ENCODE results near the gene AFAP1L2. TPM values are rescaled to one million over a fixed set of nuclear protein-coding genes. Genes with fewer than 3 reads are reported as not detected.

Gene AFAP1L2
- polyA plus RNA-seq, 1 experiment, result 0.07 TPM

DNA sequence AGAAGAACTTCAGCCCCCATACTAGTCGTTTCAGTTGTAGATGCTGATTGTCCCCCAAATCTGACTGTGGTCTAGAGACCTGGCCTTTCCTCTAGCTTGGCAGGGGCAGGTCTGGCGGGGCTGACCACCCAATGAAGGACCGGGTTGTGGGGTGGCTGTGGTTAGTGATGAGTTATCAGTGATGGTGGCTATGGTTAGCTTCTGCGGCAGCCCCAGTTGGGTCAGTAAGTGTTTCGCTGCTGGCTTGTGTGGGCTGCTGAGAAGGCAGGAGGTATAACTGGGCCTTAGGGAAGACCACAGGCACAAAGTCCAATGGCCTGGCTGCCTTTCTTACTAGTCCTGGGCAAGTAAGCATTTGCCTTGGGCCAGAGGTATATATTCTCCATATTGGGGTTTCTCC is 143.9 kb downstream of the AFAP1L2 start:
- H3K4me3 ChIP-seq (ENCODE audit: low read depth, low read length), result no peak overlapping the region
- ChIA-PET POLR2A (no interaction called here), CTCF (interaction anchor here (0.9 to 1.2 kb wide), 2 partner anchors 12 to 44 kb away, joined by 3 read pairs; no protein-coding TSS in a partner anchor)
- no peak for DNase-seq (ENCODE audit: low read depth, low spot score)
- no peaks in the 10 kb centered on the region for H3K27me3 ChIP-seq (ENCODE audit: control insufficient read depth, insufficient read depth, low read length)
- no peaks in the 10 kb centered on the region; the same call in 1 of the 2 replicates for H3K9me3 ChIP-seq (ENCODE audit: control insufficient read depth, insufficient read depth, low read length)
- TF ChIP-seq, protein P1, sequence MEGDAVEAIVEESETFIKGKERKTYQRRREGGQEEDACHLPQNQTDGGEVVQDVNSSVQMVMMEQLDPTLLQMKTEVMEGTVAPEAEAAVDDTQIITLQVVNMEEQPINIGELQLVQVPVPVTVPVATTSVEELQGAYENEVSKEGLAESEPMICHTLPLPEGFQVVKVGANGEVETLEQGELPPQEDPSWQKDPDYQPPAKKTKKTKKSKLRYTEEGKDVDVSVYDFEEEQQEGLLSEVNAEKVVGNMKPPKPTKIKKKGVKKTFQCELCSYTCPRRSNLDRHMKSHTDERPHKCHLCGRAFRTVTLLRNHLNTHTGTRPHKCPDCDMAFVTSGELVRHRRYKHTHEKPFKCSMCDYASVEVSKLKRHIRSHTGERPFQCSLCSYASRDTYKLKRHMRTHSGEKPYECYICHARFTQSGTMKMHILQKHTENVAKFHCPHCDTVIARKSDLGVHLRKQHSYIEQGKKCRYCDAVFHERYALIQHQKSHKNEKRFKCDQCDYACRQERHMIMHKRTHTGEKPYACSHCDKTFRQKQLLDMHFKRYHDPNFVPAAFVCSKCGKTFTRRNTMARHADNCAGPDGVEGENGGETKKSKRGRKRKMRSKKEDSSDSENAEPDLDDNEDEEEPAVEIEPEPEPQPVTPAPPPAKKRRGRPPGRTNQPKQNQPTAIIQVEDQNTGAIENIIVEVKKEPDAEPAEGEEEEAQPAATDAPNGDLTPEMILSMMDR (IDR thresholded peaks at IDR 0.05; ENCODE audit: low read depth, low read length), result no peak
- no peak overlapping the region for H3K27ac ChIP-seq (ENCODE audit: low read depth, low read length)

DNA sequence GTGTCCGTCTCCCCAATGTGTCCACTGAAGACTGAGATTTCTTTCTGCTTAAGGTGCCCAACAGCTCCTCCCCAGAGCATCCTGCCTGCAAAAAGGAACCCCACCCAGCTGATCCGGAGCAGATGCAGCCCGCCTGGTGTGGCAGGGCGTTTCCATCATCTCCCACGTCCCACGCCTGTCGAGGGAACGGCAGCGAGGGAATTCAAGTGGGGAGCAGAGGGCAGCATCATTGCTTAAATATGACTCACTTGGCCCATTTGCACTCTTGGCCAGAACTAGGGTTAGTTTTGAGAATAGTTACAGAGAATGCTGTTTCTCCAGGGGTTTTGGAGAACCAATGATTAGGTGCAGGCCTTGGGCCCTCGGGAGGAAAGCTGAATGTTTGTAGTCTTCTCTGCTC is 144.5 kb downstream of the AFAP1L2 start:
- H3K27me3 ChIP-seq (ENCODE audit: control insufficient read depth, insufficient read depth, low read length), result no peaks in the 10 kb centered on the region
- TF ChIP-seq, protein P1 (IDR thresholded peaks at IDR 0.05; ENCODE audit: low read depth, low read length), result no peak
- DNase-seq (ENCODE audit: low read depth, low spot score), result no peak
- no peaks in the 10 kb centered on the region; the same call in 1 of the 2 replicates for H3K9me3 ChIP-seq (ENCODE audit: control insufficient read depth, insufficient read depth, low read length)
- POLR2A ChIA-PET, result no interaction called here
- H3K27ac ChIP-seq (ENCODE audit: low read depth, low read length), result no peak overlapping the region
- CTCF ChIA-PET, result interaction anchor here (0.9 to 1.2 kb wide), 2 partner anchors 12 to 44 kb away, joined by 3 read pairs; no protein-coding TSS in a partner anchor
- H3K4me3 ChIP-seq (ENCODE audit: low read depth, low read length), result no peak overlapping the region

GRCh38 chr10:114258274-114258840 is 145.9 kb downstream of the AFAP1L2 start:
- no peak overlapping the region for H3K27ac ChIP-seq (ENCODE audit: low read depth, low read length)
- no peaks in the 10 kb centered on the region for H3K27me3 ChIP-seq (ENCODE audit: control insufficient read depth, insufficient read depth, low read length)
- ChIA-PET CTCF (interaction anchor here (0.6 to 0.9 kb wide), 3 partner anchors 9 to 46 kb away, joined by 3 read pairs; no protein-coding TSS in a partner anchor), POLR2A (no interaction called here)
- no peak overlapping the region for H3K4me3 ChIP-seq (ENCODE audit: low read depth, low read length)
- TF ChIP-seq, protein P1 (IDR thresholded peaks at IDR 0.05; ENCODE audit: low read depth, low read length), result no peak
- DNase-seq (ENCODE audit: low read depth, low spot score), result no peak
- H3K9me3 ChIP-seq (ENCODE audit: control insufficient read depth, insufficient read depth, low read length), result no peaks in the 10 kb centered on the region; the same call in 1 of the 2 replicates

DNA sequence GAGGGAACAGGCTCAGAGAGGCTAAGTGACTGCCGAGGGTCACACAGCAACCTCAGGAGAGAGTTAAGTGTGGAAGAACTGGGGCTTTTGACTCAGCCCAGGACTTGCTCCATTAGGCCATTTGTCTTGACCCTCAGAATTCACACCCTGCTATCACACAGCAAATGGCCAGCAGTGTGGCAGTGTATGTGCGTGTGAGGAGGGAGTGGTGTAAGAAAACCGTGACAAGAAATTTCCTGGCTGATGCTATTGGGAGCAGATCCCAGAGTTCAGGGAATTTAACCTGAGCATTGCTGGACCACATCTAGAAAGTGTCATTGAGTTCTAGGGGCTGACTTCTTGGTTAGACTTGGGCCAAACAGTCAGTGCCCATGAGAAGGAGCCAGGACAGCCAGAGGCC is 146.8 kb downstream of the AFAP1L2 start:
- no peaks in the 10 kb centered on the region; the same call in 1 of the 2 replicates for H3K9me3 ChIP-seq (ENCODE audit: control insufficient read depth, insufficient read depth, low read length)
- no peak overlapping the region for H3K27ac ChIP-seq (ENCODE audit: low read depth, low read length)
- DNase-seq (ENCODE audit: low read depth, low spot score), result no peak
- no peaks in the 10 kb centered on the region for H3K27me3 ChIP-seq (ENCODE audit: control insufficient read depth, insufficient read depth, low read length)
- POLR2A ChIA-PET, result no interaction called here
- TF ChIP-seq, protein P1 (IDR thresholded peaks at IDR 0.05; ENCODE audit: low read depth, low read length), result no peak
- CTCF ChIA-PET, result no interaction called here
- no peak overlapping the region for H3K4me3 ChIP-seq (ENCODE audit: low read depth, low read length)

DNA sequence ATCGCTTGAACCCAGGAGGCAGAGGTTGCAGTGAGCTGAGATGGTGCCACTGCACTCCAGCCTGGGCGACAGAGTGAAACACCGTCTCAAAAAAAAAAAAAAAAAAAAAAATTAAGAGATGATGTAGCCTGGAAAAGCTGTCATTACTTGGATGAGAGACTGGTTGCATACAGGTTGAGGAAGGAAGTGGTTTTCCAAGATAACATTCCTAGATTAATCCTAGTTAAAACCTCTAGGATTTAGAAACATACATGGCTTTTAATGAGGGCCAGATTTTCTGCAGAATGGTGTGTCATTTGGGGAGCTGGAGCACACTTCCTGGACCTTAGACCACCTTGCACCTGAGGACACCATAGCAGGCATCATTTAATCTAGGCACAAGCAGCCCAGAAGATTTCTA is 147.5 kb downstream of the AFAP1L2 start:
- Histone ChIP-seq H3K27ac (ENCODE audit: low read depth, low read length) (no peak overlapping the region), H3K9me3 (ENCODE audit: control insufficient read depth, insufficient read depth, low read length) (no peaks in the 10 kb centered on the region; the same call in 1 of the 2 replicates), H3K4me3 (ENCODE audit: low read depth, low read length) (no peak overlapping the region), H3K27me3 (ENCODE audit: control insufficient read depth, insufficient read depth, low read length) (no peaks in the 10 kb centered on the region)
- CTCF ChIA-PET, result no interaction called here
- TF ChIP-seq, protein P1 (IDR thresholded peaks at IDR 0.05; ENCODE audit: low read depth, low read length), result no peak
- POLR2A ChIA-PET, result no interaction called here
- DNase-seq (ENCODE audit: low read depth, low spot score), result no peak

Measured in AG04450 (cell line).